Retina (tissue), 1 donor: ENCODE data around the gene CDX1.

ENCODE experiments used
- DNase-seq: peaks from one replicate; pipeline ENCODE4 v3.0.0-alpha.2; 2016

CDX1 gene

DNA sequence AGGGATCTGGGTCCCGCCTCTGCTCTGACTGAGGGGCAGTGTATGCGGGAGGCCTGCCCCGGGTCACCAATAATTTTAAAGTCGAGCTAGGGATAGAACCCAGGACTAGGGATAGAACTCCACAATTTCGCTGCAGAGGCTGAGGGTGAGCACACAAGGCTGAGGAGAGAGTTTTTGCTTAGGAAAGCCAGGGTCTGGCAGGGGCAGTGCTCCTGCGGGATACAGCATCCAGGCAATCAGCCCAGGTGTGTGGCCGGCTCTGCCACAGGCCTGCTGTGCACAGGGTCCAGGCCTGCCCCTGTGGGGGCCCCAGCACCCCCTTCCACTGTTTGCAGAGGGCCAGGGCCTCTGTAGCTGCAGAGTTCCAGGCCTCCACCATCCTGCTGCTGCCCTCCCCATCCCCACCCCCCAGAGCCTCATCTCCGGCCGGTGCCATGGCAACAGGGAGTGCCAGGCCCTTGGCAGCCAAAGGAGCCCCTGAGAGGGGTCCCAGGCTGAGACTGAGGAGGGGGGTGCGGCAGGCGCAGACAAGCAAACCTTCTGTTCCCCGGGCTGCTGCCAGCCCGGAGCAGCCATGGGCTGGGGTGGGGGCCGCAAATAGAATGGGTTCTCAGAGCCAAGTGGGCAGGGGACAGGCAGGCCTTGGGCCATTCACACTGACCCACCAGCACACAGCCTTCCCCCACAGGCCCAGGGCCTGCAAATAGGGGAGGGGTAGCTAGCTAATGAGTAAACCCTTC is 19.5 kb upstream of the CDX1 start:
- peak; percentile 76 for DNase-seq

DNA sequence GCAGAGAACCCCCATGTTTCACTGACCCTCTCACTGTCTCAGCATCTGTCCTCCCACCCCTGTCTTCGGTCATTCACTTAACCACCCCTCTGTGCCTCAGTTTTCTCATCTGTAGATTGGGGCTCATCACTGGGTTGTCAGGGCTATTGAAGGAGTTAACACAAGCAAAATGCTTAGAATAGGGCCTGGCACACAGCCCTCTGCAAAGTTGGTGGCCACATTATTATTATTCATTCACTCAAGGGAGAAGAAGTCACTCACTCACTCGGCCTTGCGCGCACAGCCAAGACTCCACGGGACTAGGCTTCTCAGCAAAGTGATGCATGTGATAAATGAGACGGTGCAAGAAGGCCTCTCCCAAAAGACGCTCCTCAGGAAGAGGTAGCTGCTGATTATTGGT is 18.9 kb upstream of the CDX1 start:
- no peak for DNase-seq

DNA sequence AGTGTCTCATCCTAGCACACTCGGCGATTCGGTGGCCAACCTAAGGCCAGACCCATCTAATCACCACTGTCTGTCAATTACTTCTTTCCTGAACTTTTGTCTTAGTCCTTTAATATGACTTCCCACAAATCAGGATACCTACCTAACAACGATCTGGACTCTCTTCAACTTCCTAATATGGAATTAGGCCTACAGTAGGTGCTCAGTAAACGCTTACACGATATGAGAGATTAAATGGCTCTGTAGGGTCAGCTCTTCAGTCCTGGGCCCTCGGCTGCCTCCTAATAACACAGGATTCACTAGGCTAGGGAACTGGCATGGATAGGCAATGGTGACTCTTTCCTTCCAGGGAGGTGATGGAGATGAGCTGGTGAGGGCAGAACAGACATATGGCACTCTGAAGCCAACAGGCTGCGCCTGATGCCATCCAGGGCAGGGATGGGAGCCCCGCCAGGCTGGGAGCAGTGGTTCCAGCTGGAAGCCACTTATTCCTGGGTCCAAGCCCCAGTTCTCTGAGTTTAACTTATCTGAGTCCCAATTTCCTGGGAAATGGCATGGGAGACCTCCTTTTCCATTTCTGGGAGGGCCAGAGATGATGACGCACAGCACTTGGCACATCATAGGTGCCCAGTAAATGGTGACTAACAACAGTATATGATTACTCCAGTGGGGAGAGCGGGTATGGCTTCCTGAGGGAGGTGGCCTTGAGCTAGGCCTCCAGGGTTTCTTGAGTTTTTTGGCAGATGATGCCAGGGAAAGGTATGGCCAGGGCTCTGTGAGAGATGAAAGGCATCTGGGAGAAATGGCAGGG is 18.3 kb upstream of the CDX1 start:
- no peak for DNase-seq

DNA sequence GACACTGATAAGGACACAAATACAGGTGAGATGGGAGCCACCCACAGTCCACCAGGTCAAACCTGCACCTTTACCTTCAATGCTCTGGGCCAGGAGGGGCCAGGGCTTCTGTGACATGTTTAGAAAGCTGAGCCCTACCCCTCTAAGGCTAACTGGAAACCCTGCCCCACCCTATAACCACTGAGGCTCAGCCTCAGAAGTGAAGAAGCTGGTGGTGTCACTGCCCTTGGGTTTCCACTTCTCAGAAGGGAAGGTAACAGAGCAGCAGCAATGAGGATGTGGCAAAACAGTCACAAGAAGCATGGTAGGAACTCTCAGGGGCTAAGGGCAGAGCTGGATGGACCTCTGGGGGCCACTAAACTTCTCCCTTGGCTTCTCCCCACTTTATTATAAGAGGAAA is 17.0 kb upstream of the CDX1 start:
- DNase-seq, result no peak

DNA sequence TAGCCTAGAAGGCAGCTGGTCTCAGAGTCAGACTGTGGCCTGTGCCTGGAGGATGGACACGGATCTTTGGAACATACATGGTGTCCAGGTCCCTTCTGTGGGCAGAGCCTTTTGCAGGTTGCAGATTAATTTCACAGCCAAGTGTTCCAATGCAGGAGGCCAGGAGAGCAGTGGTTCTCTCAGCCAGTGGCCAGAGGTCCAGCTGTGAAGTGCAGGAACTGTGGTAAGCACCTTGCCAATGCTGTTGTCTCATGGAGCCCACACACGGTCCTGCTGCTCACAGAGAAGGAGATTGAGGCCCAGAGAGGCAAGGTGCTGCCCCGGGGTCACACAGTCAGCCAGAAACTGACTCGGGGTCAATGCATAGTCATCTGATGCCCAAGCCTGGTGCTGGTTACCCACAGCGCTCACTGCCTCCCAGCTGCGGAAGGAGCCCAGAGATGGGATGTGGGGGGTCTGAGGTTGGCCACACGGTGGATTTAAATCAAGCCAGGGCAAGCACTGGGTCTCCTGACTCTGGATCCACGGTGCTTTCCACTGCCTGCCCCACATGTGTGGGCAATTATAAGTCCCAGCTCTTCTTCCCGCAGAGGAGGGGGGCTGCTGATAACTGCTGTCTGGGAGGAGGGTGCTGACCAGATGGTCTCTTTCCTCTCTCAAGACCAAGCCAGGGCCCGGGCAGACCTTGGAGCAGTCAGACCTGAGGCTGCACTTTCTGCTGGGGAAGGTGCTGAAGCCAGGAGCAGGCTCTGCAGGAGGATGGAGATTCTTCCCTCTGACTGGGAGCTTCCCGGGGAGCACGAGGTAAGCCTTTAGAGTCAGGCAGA is 13.7 kb upstream of the CDX1 start:
- DNase-seq, result no peak

DNA sequence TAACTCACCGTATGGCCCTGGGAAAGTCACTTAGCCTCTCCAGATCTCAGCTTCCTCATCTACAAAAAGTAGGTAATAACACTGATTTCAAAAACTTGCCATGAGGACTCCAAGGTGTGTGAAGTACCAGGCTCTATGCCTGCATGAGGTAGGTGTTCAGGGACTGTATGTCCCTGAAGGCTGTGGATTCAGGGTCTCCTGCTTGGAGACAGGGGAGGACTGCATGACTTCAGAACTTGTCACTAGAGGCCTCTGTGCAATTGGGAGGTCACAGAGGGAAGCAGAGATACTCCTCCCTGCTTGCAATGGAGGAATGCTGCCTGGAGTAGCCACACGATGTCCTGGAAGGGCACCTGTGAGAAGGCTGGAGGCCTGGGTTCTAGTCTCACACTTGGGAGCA is 13.1 kb upstream of the CDX1 start:
- DNase-seq, result no peak

DNA sequence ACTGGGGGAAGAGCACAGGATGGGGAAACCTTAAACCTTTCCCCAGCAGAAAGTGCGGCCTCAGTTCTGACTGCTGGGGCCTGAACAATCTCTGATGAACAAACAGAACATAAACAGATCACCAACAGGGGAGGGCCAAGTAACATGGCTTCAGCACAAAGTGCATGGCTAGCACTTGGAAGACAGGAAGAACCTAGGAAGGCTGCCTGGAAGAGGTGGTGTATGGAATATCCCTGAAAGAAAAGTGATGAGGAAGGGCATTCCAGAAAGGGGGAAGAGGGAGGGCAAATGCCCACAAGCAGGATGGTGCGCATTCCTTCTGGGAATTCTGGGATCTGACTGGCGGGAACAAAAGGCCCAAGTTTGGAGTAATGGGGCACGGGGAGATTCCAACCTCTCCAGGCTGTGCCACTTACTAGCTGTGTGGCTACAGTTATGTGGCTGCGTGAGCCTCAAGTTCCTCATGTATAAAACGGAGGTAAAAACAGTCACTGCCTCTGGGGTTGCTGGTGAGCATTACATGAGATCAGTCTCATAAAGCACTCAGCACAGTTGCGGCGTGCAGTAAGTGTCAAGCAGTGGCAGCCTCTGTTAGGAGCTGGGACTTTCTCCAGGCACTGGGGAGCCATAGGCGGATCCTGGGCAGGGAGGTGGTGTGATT is 12.5 kb upstream of the CDX1 start:
- DNase-seq, result no peak

DNA sequence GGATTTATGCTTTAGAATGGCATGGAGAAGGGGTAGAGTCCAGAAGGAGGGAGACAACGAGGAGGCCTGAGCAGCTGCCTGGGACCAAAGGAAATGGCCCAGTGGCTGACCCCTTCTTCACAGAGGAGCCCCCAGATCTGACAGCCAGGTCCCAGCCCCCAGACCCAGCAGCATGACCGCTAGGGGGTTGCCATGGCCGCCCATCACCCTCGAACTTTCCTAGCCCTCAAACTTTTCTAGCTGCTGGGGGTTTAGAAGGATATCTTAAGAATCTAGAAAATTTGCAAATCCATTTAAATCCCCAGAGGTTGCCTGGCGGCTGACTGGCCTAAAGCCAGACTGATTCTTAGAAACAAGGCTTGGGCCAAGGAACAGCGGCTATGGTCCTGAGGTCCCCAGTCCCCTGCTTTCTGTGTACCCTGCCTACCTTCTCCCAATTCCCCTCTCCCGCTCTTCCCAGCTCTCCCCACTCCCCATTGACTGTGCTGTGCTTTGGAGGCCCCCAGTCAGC is 11.9 kb upstream of the CDX1 start:
- DNase-seq, result no peak

DNA sequence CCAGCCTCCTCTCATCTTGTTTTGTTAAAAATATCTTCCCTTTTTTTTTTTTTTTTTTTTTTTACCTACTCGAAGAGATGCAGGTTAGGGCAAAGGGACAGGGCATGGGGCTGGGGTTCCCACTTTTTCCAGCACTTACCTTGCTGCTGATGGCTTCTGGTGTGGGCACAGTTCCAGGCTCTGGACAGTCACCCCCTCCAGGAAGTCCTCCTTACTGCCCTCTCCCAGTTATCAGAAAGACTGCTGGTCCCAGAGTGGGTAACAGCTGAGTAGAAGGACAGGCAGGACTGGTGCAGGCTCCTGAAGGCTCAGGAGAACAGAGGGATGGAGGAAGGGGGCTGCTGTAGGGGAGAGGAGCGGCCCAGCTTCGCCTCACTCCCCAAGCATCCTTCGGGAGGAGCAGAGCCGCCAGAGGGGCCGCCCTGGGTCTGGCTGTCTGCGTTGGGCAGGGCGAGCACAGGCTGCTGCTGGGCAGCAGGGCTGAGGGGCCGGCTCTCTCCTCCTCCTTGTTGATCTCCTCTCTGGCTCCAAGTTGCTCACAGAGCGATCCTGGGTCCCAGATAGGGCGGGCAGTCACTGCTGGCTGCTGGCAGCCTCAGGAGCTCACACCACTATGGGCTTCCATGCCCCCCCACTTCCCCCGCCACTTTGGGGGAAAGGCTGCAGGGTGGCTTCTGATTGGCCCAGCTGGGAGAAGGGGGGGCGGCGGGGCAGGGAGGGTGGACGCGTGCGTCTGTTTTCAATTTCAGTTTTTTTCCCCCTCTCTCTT is 11.1 kb upstream of the CDX1 start, which contains the start of gene PDGFRB:
Gene PDGFRB, minus strand, starts transcription at position 588 of the 769 bp plus-strand sequence. CDS start 18,798 bp downstream, outside the sequence.
- peak; percentile 85 for DNase-seq

DNA sequence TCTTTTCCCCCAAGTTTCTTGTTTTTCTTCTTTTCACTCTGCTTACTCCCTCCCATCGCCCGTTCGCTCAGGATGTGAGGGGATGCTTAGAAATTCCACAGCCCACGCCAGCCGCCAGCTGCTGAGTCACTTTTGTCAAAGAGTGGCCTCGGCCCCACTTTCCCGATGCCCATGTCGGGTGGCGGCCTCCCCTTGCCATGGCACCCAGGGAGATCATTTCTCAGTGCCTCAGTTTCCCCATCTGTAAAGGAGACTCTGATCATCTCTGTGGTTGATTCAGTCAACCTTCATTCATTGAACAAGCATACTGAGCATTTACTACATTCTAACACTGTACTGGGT is 10.6 kb upstream of the CDX1 start:
- no peak for DNase-seq

DNA sequence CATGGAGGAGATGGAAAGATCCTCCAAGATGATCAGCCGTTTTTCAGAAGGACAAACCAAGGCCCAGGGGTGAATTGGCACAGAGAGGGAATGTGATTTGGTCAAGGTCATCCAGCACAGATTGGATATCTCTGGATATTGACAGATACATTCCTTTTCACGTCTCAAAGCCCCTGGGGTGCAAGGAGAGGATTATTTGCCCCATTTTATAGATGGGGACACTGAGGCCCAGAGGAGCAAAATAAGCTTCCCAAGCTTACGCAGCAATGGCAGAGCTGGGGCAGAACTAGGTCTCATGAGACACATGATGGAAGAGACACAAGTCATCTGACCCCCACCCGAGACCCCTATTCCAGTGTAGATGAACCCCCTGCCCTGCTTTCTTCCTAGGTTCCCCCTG is 10.0 kb upstream of the CDX1 start:
- no peak for DNase-seq

DNA sequence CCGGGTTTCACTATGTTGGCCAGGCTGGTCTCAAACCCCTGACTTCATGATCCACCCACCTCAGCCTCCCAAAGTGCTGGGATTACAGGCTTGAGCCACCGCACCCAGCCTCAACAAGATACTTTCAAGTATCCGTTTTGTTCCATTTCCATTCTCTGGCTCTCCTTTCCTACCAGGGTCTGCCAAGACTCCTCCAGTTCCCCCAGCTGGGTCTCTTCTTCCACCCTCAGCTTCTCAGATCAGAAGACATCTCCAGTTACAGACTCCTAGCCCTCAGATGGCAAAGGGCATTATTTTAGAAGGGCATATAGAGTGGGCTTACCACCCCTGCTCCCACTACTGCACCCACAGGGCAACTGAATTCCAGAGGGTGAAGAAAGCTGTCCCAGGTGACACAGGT is 9.4 kb upstream of the CDX1 start:
- DNase-seq, result no peak

DNA sequence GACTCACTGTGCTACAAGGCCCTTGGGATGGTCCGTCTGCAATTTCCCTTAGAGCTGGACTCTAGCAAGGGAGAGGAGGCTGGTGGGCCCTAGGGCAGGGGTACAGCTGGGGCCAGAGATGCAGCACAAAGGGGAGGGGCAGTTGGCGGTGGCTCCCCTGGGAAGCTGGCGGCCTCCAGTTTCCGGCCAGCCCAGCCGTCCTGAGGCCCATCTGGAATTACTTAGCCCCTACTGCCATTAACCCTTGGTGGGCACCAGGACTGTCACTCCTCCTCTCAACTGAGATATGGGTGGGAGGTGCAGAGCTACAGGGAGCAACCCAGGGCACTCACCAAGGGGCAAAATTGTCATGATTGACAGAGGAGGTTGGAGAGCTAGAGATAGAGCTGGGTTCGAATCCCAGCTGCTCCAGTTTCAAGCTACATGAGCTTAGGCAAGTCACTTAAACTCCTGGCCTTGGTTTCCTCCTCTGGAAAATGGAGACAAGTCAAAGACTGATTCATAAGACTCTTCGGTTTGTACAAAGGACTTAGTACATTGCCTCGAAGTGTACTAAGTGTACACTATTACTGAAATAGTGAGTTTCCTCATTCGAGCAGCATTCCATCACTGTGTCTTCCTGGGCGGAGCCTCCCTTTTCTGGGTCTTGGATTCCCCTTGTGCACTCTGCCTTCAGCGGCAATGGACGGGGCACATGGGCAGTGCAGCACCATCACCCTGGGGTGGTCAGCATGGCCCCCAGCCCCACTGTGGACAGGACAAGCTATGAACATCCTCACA is 8.2 kb upstream of the CDX1 start:
- DNase-seq, result no peak

DNA sequence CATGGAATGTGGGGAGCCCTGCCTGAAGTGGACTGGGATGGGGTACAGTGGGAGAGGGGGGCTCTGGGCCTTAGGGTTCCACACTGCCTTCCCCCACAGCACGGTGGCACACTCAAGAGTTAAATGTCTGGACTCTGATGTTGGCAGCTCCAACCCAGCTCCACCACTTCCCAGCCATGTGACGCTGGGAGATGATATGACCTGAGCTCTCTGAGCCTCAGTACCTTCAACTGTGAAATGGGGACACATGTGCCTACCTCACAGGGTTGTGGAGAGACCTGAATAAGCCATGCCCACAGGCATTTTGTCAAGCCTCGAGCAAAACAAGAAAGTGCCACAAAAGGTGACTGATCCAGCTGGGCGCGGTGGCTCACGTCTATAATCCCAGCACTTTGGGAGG is 7.5 kb upstream of the CDX1 start:
- no peak for DNase-seq

DNA sequence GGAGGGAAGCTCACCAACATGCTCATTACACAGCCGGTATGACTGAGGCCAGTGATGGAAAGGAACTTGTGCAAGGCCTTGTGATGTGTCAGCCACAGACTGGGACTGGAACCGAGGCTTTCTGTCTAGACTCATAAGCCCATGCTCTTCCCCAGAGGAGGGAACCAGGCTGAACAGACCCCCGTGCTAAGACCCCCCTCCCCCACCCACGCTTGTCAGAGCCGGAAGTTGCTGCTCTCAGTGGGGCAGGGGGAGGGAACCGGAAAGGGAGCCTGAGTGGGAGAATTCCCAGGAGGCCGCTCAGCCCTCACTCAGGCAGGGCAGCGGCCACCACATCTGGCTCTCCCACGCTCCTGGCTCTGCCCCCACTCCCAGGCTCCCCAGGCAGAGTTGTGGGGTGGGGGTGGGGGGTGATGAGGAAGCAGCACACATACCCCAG is 6.8 kb upstream of the CDX1 start:
- no peak for DNase-seq

DNA sequence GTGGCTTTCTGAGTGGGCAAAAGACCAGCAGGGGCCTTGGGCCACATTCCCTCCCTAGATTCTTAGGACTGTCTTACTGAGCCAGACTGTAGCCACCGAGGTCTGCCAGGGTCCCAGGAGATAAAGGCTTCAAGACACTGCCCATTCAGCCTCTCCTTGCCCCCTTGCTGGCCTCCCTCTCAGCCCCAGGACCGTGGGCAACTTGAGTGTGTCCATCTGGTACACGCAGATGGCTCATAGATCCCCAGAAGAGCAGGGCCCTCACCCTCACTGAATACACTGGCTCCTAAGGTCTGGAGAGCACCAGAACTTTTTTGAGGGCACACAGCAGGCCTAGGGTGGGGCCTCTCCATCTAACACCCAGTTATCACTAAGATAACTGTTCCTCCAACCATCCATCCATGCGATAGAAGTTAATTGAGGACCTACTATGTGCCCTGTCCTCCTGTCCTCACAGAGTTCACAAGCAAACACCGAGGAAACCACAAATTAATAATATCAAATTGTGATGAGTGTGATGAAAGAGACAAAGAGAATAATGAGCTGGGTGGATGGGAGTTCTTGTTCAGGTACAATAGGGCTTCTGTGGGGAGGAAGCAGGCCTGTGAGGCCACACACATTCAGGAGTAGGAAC is 6.0 kb upstream of the CDX1 start:
- DNase-seq, result no peak

DNA sequence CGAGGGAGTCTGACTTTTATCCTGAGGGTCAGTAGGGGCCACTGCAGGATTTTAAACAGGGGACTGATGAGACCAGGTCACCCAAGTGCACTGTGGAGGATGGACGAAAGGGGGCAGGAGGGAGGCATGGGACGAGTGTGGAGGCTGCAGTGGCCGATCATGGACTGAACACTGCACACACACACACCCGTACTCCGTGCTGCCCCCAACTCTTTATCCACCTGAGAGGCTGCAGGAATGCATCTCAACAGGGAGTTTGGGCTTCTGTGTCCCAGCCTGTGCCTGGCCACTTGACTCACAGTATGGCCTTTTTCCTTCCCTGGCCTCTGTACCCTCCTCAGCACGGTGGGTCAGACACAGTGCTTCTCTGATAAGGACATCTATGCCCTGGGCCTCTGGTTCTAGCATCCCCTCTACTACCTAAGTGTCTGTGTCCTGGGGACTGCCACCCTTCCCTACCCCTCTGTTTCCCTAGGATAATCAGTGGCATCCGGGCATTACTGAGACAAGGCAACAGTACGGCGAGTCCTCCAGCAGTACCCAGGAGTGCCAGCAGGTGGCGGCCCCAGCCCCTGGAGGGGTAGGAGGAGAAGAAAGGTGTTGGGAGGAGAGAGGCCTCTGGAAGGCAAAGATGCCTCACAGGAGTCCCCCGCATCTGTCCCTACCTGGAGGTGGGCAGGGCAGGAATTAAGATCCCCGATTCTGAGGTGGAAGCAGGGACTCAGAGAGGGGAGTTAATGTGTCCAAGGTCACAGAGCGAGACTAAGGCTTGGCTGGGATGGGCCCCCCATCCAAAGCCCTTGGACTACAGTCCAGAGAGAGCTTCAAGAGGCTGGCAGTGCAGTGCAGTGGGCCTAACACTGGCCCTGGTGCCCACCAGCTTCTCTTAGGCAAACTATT is 5.1 kb upstream of the CDX1 start:
- DNase-seq, result peak; percentile 87

DNA sequence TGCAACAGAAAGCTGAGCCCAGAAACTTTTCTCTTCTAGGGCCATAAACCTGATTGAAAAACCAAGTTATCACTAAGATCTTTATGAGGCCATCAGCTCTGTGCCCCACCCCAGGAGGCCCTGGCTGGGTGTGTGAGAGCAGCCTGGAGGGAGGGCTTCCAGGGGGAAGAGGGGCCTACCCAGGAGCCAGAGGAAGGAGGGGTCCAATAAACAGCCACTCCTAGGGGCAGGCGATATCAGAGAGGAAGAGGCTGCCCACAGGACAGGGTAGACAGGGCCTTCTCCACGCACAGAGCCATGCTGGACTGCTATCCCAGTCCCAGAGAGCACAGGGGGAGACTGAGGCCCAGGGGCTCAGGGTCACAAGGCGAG is 4.5 kb upstream of the CDX1 start:
- DNase-seq, result no peak

DNA sequence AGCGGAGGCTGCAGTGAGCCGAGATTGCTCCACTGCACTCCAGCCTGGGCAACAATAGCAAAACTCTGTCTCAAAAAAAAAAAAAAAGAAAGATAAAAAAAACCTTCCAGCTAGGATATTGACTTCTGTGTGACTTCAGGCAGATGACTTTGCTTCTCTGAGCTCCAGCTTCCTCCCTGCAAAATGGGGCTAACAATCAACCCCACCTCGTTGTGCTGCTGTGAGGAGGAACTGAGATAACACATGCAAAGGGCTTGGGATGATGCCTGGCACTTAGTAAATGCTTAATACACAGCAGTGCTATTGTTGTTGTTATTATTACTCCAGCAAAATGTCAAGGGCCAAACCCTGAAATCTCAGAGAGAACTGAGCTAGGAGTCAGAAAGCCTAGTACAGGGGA is 3.5 kb upstream of the CDX1 start:
- no peak for DNase-seq
